A673 (cell line): ENCODE data around the gene PNMT. TPM values are rescaled to one million over a fixed set of nuclear protein-coding genes. Genes with fewer than 3 reads are reported as not detected.

ENCODE experiments used
- BruUV-seq: library from RNA; stranded (reverse); fragments of 400-500 nt; replicated peaks from 2 replicates; lab custom pipeline; 2021; lab: Mats Ljungman, UMichigan
- CTCF ChIA-PET: fragments of 300-600 bp; sonication (Branson Sonifier 250); formaldehyde crosslinking; loops from one replicate; lab custom pipeline; 2022; ENCODE audit warnings: antibody characterized with exemption; lab: Charles Lee
- POLR2A ChIA-PET: fragments of 300-600 bp; sonication (Branson Sonifier 250); formaldehyde crosslinking; loops from one replicate; lab custom pipeline; 2022; ENCODE audit warnings: antibody characterized with exemption; ENCODE audit not compliant: low non-redundant PET; lab: Charles Lee
- DNase-seq: peaks from one replicate; pipeline ENCODE4 v3.0.0-alpha.2; 2015; ENCODE audit warnings: low spot score
- H3K27ac ChIP-seq: fragments of 200-600 bp; sonication (generic); 2 replicates; pipeline ENCODE4 v1.5.1; 2016; ENCODE audit warnings: mixed run types, low read depth, mild to moderate bottlenecking, mixed read lengths, antibody characterized with exemption, low read length; ENCODE audit not compliant: poor library complexity, severe bottlenecking
- H3K27me3 ChIP-seq: fragments of 200-600 bp; sonication (generic); replicated peaks from 2 replicates; pipeline ENCODE4 v1.6.1; 2017; ENCODE audit warnings: mixed run types, low read depth, mild to moderate bottlenecking, mixed read lengths, antibody characterized with exemption, low read length; ENCODE audit not compliant: insufficient read depth, poor library complexity
- H3K36me3 ChIP-seq: fragments of 200-600 bp; sonication (generic); 2 replicates; pipeline ENCODE4 v1.6.1; 2016; ENCODE audit warnings: mixed run types, mild to moderate bottlenecking, mixed read lengths, antibody characterized with exemption, low read length; ENCODE audit not compliant: insufficient read depth, poor library complexity, severe bottlenecking
- H3K4me1 ChIP-seq: fragments of 200-600 bp; sonication (generic); 2 replicates; pipeline ENCODE4 v1.6.1; 2017; ENCODE audit warnings: mixed run types, mild to moderate bottlenecking, mixed read lengths, antibody characterized with exemption, low read length; ENCODE audit not compliant: insufficient read depth, poor library complexity, severe bottlenecking
- H3K4me3 ChIP-seq: fragments of 200-600 bp; sonication (generic); 2 replicates; pipeline ENCODE4 v1.5.1; 2016; ENCODE audit warnings: low read depth, mixed run types, mild to moderate bottlenecking, mixed read lengths, low read length; ENCODE audit not compliant: poor library complexity, severe bottlenecking
- H3K9me3 ChIP-seq: fragments of 200-600 bp; sonication (generic); 2 replicates; pipeline ENCODE4 v1.6.1; 2016; ENCODE audit warnings: mixed run types, low read depth, mild to moderate bottlenecking, mixed read lengths, antibody characterized with exemption, low read length; ENCODE audit not compliant: poor library complexity, severe bottlenecking
- EZH2 ChIP-seq: fragments of 200-600 bp; sonication (generic); IDR thresholded peaks from 2 replicates; pipeline ENCODE4 v1.6.1; 2017; ENCODE audit warnings: borderline replicate concordance, low read depth, mild to moderate bottlenecking, mixed read lengths, antibody characterized with exemption, low read length; ENCODE audit not compliant: poor library complexity, severe bottlenecking
- intact Hi-C: fragments of 100-400 bp; cut with micrococcal nuclease; formaldehyde crosslinking; loops from one replicate; pipeline ENCODE4 v1.10.0; 2022; ENCODE audit not compliant: unreplicated experiment
- total RNA-seq: library from RNA; stranded (reverse); gene quantifications from 2 replicates; pipeline ENCODE4 v1.2.3, GENCODE V29; 2021
- TF ChIP-seq, protein P1 (sequence below): fragments of 300-800, 200-600 bp; sonication (generic); conservative IDR thresholded peaks from 2 replicates; pipeline ENCODE4 v1.5.1; 2017; ENCODE audit warnings: low read depth, mild to moderate bottlenecking, antibody characterized with exemption, low read length, moderate library complexity, mixed read lengths

The PNMT gene
- total RNA-seq, 1 experiment from 2014 or later: not detected

DNA sequence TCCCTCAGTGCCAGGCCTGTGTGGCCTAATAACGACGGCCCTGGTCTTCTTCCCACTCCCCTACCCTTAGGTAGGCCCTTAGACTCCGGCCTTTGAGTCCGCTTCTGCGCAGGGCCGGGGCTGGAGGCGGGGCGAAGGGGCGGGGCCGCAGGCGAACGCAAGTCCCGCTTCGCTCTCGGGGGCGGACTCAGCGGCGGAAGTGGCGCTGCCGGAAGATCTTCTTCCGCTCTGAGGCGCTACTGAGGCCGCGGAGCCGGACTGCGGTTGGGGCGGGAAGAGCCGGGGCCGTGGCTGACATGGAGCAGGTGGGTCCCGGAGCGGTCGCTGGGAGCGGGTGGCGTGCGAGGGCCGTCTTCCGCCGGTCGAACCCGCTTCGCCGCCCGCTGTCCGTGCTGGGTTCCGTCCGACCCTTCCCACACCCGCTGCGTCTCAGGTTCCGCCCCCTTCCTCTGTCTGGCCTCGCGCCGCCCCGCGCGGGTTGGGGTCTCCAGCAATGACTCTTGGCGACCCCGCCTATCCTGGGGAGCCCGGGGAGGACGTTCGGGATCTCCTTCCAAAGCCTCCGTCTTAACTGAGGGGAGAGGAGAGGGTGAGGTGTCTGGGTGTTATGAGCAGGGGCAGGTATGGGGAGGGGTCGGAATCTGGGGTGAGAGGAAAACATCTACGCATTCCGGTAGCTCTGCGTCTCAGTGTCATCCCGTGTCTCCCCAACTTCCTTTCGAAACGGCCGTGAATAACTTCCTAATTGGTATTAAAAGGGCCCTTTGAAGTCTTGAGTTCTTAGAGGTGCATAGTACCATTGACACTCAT lies 31.1 kb upstream of the PNMT start, which contains the start of gene STARD3:
Gene STARD3 (plus strand): TSS at position 218 of the 810 bp plus-strand sequence. CDS start 16,388 bp downstream, outside the sequence.
- H3K27me3 ChIP-seq: no peaks in the 10 kb centered on the region
- H3K36me3 ChIP-seq: no peaks in the 10 kb centered on the region
- H3K4me3 ChIP-seq: peak within 1 kb of the TSS; percentile 74
- no TSS peak for BruUV-seq
- H3K4me1 ChIP-seq: peaks cover 6% of the 10 kb centered on the region
- H3K9me3 ChIP-seq: no peaks in the 10 kb centered on the region
- peak within 1 kb of the TSS; percentile 85 for H3K27ac ChIP-seq
- ChIA-PET POLR2A (no interaction called here), CTCF (interaction anchor here (0.9 to 1.3 kb wide), 2 partner anchors 16 kb away, joined by 3 to 5 read pairs; no protein-coding TSS in a partner anchor)
- intact Hi-C loops: no loop called here
- no peak for TF ChIP-seq EZH2
- TF ChIP-seq, protein P1, sequence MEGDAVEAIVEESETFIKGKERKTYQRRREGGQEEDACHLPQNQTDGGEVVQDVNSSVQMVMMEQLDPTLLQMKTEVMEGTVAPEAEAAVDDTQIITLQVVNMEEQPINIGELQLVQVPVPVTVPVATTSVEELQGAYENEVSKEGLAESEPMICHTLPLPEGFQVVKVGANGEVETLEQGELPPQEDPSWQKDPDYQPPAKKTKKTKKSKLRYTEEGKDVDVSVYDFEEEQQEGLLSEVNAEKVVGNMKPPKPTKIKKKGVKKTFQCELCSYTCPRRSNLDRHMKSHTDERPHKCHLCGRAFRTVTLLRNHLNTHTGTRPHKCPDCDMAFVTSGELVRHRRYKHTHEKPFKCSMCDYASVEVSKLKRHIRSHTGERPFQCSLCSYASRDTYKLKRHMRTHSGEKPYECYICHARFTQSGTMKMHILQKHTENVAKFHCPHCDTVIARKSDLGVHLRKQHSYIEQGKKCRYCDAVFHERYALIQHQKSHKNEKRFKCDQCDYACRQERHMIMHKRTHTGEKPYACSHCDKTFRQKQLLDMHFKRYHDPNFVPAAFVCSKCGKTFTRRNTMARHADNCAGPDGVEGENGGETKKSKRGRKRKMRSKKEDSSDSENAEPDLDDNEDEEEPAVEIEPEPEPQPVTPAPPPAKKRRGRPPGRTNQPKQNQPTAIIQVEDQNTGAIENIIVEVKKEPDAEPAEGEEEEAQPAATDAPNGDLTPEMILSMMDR: no peak
- peak; percentile 84 for DNase-seq

DNA sequence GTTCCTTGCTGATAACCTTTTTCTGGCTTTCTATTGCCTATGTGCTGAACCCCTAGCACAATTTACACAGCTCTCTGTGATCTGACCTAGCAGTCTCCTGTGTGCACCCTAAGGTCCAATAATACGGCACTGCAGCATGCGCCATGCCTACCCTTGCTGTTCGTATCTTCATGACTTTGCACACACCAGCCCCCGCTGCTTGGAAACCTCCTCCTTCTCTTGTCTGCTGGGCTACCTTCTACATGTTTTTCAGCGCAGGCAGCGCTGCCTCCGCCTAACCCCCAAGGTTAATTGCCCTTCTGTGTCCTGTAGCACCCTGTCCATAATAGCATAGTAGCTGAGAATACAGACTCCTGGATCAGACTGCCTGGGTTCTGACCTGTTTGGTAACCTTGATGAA lies 29.9 kb upstream of the PNMT start:
- no TSS peak for BruUV-seq
- H3K27ac ChIP-seq: no peak overlapping the region
- H3K4me1 ChIP-seq: peaks cover 6% of the 10 kb centered on the region
- H3K36me3 ChIP-seq: no peaks in the 10 kb centered on the region
- H3K9me3 ChIP-seq: no peaks in the 10 kb centered on the region
- no peak for TF ChIP-seq EZH2
- TF ChIP-seq, protein P1: no peak
- POLR2A ChIA-PET: no interaction called here
- DNase-seq: no peak
- intact Hi-C loops: no loop called here
- CTCF ChIA-PET: interaction anchor here (0.9 to 1.3 kb wide), 2 partner anchors 15 to 17 kb away, joined by 3 to 5 read pairs; no protein-coding TSS in a partner anchor
- H3K27me3 ChIP-seq: no peaks in the 10 kb centered on the region
- peak overlapping the region; percentile 74 for H3K4me3 ChIP-seq

DNA sequence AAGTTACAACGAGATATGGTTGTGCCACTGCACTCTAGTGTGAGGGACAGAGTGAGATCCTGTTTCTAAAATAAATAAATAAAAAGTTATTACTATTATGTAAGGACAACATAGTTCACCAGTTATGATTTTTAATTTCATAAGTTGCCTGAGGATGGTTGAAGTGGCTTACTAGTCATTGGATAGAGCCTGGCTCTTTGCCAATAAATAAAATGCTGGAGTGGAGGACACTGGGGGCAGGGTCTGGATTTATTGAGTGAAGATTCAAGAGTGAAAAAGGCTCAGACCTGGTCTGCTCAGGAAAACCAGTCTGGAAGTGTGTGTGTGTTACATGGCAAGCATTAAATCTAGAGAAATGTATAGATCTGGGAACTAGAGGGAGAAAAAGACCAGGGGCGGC lies 29.2 kb upstream of the PNMT start:
- POLR2A ChIA-PET: no interaction called here
- Histone ChIP-seq H3K36me3 (no peaks in the 10 kb centered on the region), H3K4me1 (peaks cover 6% of the 10 kb centered on the region), H3K27me3 (no peaks in the 10 kb centered on the region), H3K9me3 (no peaks in the 10 kb centered on the region), H3K27ac (no peak overlapping the region), H3K4me3 (no peak overlapping the region)
- no TSS peak for BruUV-seq
- TF ChIP-seq, protein P1: no peak
- TF ChIP-seq EZH2: no peak
- intact Hi-C loops: no loop called here
- CTCF ChIA-PET: no interaction called here
- no peak for DNase-seq
